IPS-20b (cell line): ENCODE results near the gene TM9SF4.

Experiments
- H3K27ac ChIP-seq: one replicate; pipeline ENCODE4 v1.5.1; 2013; ENCODE audit warnings: low read length
- H3K27me3 ChIP-seq: 2 replicates; pipeline ENCODE4 v1.6.1; 2013; ENCODE audit warnings: mild to moderate bottlenecking, low read length, inconsistent platforms; ENCODE audit not compliant: insufficient read depth
- H3K36me3 ChIP-seq: 2 replicates; pipeline ENCODE4 v1.6.1; 2013; ENCODE audit warnings: low read depth, mild to moderate bottlenecking, inconsistent platforms, low read length, moderate library complexity; ENCODE audit not compliant: insufficient read depth
- H3K4me1 ChIP-seq: 2 replicates; pipeline ENCODE4 v1.6.1; 2013; ENCODE audit warnings: mild to moderate bottlenecking, control low read depth, inconsistent platforms, low read length, moderate library complexity; ENCODE audit not compliant: insufficient read depth
- H3K4me3 ChIP-seq: 2 replicates; pipeline ENCODE4 v1.5.1; 2013; ENCODE audit warnings: mild to moderate bottlenecking, low read length, inconsistent platforms
- H3K9ac ChIP-seq: 2 replicates; pipeline ENCODE4 v1.6.1; 2013; ENCODE audit warnings: low read depth, mild to moderate bottlenecking, inconsistent platforms, low read length, moderate library complexity
- H3K9me3 ChIP-seq: 2 replicates; pipeline ENCODE4 v1.6.1; 2013; ENCODE audit warnings: mild to moderate bottlenecking, low read depth, low read length, inconsistent platforms; ENCODE audit not compliant: insufficient read depth

The TM9SF4 gene

DNA sequence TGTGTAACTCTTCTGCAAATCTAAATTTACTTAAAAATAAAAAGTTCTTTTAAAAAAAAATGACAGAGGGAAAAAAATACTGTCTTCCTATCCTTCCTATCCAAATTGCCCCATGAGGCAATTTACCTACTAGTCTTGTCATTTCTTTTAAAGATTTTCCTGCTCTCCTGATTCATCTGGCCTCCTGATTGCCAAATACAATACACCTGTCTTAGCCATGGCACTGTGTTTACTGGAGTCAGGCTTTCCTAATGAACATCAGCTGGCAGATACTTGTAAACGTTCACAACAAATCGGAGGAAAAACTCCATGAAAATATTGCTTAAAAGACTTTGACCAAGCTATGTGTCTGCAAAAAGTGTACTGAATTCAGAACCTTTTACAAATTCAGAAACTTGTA lies 21.5 kb downstream of the TM9SF4 start:
- H3K27ac ChIP-seq = no peak overlapping the region
- H3K36me3 ChIP-seq = peaks cover 27% of the 10 kb centered on the region
- H3K27me3 ChIP-seq = no peaks in the 10 kb centered on the region
- no peak overlapping the region for H3K9ac ChIP-seq
- H3K4me3 ChIP-seq = no peak overlapping the region
- H3K4me1 ChIP-seq = peaks cover 4% of the 10 kb centered on the region
- no peaks in the 10 kb centered on the region for H3K9me3 ChIP-seq

DNA sequence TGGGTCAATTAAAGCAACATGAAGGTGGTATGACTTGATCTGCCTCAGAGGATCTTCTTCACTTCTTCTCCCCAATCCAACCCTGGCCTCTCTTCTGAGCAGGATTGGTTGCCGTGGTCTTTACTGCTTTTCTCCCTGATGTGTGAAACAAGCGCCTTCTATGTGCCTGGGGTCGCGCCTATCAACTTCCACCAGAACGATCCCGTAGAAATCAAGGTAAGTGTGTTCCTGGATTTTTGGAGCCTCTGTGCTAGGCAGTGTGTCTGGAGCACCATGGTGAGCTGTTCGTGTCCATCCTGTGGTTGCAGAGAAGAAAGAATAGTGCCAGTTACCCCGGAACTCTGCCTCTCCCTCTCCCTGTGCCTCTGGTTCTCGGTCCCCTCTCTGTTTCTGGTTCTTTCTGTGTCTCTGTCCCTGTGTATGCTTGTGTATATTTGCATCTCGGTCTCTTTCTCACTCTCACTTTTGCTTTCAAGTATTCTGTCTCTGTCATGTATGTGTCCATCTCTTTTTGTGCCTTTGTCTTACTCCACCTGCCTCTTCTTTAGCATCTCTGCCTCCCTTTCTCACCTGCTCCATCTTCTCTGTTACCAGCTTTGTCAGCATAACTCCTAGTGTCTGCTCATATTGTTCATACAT lies 23.5 kb downstream of the TM9SF4 start:
- H3K9me3 ChIP-seq = no peaks in the 10 kb centered on the region
- no peaks in the 10 kb centered on the region for H3K4me1 ChIP-seq
- H3K9ac ChIP-seq = no peak overlapping the region
- no peak overlapping the region for H3K4me3 ChIP-seq
- H3K36me3 ChIP-seq = peaks cover 48% of the 10 kb centered on the region
- no peak overlapping the region for H3K27ac ChIP-seq
- H3K27me3 ChIP-seq = no peaks in the 10 kb centered on the region

DNA sequence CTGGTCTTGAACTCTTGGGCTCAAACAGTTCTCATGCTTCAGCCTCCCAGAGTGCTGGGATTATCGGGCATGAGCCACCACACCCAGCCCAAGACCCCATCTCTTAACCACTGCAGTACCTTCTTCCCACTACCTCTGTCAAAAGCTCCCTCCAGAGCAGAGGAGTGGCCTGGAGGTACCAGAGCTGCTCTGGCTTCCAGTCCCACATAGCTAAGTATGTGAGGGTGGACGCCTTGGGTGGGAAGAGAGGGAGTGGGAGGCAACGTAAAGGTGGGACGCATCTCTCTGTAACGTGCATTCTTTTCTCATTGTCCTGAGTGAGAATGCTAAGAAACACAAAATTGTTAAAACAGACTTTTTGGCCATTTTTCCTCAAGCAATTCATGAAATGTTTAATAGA lies 24.5 kb downstream of the TM9SF4 start:
- no peaks in the 10 kb centered on the region for H3K4me1 ChIP-seq
- H3K9me3 ChIP-seq = no peaks in the 10 kb centered on the region
- H3K27me3 ChIP-seq = no peaks in the 10 kb centered on the region
- H3K4me3 ChIP-seq = no peak overlapping the region
- H3K27ac ChIP-seq = no peak overlapping the region
- H3K36me3 ChIP-seq = peaks cover 56% of the 10 kb centered on the region
- no peak overlapping the region for H3K9ac ChIP-seq

DNA sequence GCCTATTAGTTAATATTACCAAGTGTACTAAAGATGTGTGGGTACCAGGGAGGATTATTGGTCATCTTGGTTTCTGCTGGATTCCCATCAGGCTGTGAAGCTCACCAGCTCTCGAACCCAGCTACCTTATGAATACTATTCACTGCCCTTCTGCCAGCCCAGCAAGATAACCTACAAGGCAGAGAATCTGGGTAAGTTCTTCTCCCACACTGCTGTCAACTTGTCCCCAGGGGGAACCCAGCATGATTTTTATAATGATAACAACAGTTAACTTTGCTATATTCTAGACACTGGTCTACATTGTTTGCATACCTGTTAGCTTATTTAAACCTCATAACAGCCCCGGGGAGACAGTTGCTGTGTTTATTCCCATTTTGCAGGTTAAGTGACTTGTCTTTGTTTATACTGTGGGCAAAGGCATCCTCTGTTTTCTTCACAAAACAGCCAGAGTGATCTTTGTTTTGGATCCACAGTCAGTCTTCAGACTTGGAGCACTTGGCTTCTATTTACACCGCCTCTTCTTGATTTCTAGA lies 26.5 kb downstream of the TM9SF4 start:
- H3K36me3 ChIP-seq = peaks cover 73% of the 10 kb centered on the region
- H3K4me1 ChIP-seq = no peaks in the 10 kb centered on the region
- H3K9ac ChIP-seq = no peak overlapping the region
- H3K27me3 ChIP-seq = no peaks in the 10 kb centered on the region
- H3K9me3 ChIP-seq = no peaks in the 10 kb centered on the region
- no peak overlapping the region for H3K27ac ChIP-seq
- H3K4me3 ChIP-seq = no peak overlapping the region

DNA sequence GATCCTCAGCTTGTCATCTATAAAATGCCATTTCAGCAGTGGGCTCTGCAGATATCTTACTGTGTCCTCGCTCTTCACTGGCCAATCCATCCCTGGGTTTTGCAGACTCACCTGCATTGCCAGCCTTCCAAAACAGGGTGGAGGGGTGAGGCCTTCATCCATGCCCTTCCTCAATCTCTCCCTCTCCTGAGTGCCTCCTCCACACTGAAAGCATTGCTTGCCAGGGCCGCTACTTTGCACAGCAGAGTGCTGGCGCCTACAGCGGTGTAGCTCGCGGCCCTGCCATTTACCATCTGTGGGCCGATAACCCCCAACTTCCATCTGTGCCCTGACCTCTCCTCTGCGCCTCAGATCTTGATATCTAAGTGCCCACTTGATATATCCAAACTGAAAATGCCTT lies 29.4 kb downstream of the TM9SF4 start:
- Histone ChIP-seq H3K27ac (no peak overlapping the region), H3K9me3 (no peaks in the 10 kb centered on the region), H3K4me3 (no peak overlapping the region), H3K9ac (no peak overlapping the region), H3K27me3 (no peaks in the 10 kb centered on the region), H3K4me1 (no peaks in the 10 kb centered on the region), H3K36me3 (peaks cover 88% of the 10 kb centered on the region)

DNA sequence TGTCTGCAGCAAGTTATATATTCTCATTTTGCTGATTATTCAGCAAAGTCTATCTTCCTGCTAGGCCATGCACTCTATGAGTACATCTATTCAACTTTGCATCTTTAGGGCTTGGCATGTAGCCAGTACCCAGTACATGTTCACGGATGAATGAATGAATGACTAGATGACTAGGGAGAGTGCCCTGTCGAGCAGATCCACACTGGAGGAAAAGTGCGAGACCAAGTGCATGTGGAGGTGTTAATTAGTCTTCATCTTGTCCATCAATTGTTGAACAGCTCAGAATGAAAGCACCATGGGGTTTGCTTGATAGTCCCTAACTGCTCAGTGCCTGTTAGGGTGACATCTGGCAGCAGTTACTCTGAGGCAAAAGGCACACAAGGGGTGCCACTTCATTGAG lies 30.4 kb downstream of the TM9SF4 start:
- H3K36me3 ChIP-seq = peaks cover 92% of the 10 kb centered on the region
- H3K27me3 ChIP-seq = no peaks in the 10 kb centered on the region
- no peak overlapping the region for H3K4me3 ChIP-seq
- H3K27ac ChIP-seq = no peak overlapping the region
- no peaks in the 10 kb centered on the region for H3K9me3 ChIP-seq
- no peak overlapping the region for H3K9ac ChIP-seq
- H3K4me1 ChIP-seq = no peaks in the 10 kb centered on the region

DNA sequence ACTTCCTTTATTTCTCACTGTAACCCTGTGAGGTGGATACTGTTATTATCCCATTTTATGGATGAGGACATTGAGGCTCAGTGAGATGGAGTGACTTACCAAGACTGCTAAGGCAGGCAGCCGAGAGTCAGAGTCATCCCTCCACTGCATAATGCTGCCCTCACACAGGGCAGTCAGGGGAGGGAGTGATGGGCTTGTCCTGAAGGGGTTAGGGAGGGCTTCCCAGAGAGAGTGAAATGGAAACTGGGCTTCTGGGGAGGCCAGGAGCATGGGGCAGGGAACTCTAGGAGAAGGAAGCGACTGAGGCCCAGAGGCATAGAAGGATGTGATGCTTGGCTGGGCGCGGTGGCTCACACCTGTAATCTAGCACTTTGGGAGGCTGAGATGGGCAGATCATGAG lies 31.1 kb downstream of the TM9SF4 start:
- peaks cover 94% of the 10 kb centered on the region for H3K36me3 ChIP-seq
- no peak overlapping the region for H3K9ac ChIP-seq
- no peaks in the 10 kb centered on the region for H3K4me1 ChIP-seq

DNA sequence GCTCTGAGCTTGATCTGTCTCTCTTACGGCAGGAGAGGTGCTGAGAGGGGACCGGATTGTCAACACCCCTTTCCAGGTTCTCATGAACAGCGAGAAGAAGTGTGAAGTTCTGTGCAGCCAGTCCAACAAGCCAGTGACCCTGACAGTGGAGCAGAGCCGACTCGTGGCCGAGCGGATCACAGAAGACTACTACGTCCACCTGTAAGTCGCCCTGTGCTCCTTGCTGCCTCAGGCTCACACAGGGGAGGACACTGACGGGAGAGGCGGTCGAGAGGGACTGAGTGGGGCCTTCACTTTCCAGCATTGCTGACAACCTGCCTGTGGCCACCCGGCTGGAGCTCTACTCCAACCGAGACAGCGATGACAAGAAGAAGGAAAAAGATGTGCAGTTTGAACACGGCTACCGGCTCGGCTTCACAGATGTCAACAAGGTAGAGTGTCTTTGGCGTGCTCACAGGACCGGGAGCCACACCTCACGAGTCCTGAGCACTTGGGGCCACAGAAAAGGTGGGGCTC lies 32.0 kb downstream of the TM9SF4 start:
- Histone ChIP-seq H3K27ac (no peak overlapping the region), H3K4me1 (no peaks in the 10 kb centered on the region), H3K36me3 (peaks cover 94% of the 10 kb centered on the region), H3K9ac (no peak overlapping the region), H3K9me3 (no peaks in the 10 kb centered on the region), H3K4me3 (no peak overlapping the region), H3K27me3 (no peaks in the 10 kb centered on the region)

More for the DNA sequence above, 31.1 kb downstream of the TM9SF4 start:
- no peak overlapping the region for H3K4me3 ChIP-seq
- H3K27me3 ChIP-seq = no peaks in the 10 kb centered on the region
- H3K27ac ChIP-seq = no peak overlapping the region
- no peaks in the 10 kb centered on the region for H3K9me3 ChIP-seq

DNA sequence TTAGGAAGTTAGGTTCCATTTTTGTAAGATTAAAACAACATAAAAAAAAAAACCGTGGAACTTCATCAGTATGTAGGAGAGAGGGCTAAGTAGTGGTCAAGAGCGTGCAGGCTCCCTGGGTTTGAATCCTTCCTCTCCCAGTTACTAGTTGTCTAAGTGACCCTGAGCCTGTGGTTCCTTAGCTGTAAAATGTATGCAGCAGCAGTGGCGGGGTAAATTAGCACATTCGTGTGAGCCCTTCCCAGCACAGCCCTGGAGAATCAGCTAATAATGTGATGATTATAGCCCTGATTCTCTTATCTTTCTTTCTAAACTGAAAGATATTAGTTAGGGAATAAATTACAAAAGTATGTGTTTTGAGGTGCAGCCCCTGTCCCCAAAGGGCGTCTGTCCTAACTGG lies 32.6 kb downstream of the TM9SF4 start:
- H3K4me1 ChIP-seq = no peaks in the 10 kb centered on the region
- peaks cover 94% of the 10 kb centered on the region for H3K36me3 ChIP-seq
- H3K9me3 ChIP-seq = no peaks in the 10 kb centered on the region
- H3K27me3 ChIP-seq = no peaks in the 10 kb centered on the region
- H3K27ac ChIP-seq = no peak overlapping the region
- H3K4me3 ChIP-seq = no peak overlapping the region
- no peak overlapping the region for H3K9ac ChIP-seq

DNA sequence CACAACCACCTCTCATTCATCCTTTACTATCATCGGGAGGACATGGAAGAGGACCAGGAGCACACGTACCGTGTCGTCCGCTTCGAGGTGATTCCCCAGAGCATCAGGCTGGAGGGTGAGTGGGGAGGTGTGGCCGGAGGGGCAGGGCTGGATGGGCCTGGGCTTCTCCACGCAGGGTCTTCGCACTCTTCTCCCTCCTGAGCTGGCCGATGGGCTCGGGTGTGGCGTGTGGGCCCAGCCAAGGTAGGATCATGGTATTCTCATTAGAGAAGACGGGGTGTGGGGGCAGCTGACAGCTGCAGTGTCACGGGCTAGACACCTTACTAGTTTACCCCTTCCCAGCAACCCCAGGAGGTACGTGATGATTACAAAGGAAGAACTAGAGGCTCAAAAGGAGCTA lies 33.5 kb downstream of the TM9SF4 start:
- no peak overlapping the region for H3K9ac ChIP-seq
- peaks cover 93% of the 10 kb centered on the region for H3K36me3 ChIP-seq
- H3K9me3 ChIP-seq = no peaks in the 10 kb centered on the region
- no peaks in the 10 kb centered on the region for H3K4me1 ChIP-seq
- H3K27me3 ChIP-seq = no peaks in the 10 kb centered on the region
- H3K4me3 ChIP-seq = no peak overlapping the region
- no peak overlapping the region for H3K27ac ChIP-seq

DNA sequence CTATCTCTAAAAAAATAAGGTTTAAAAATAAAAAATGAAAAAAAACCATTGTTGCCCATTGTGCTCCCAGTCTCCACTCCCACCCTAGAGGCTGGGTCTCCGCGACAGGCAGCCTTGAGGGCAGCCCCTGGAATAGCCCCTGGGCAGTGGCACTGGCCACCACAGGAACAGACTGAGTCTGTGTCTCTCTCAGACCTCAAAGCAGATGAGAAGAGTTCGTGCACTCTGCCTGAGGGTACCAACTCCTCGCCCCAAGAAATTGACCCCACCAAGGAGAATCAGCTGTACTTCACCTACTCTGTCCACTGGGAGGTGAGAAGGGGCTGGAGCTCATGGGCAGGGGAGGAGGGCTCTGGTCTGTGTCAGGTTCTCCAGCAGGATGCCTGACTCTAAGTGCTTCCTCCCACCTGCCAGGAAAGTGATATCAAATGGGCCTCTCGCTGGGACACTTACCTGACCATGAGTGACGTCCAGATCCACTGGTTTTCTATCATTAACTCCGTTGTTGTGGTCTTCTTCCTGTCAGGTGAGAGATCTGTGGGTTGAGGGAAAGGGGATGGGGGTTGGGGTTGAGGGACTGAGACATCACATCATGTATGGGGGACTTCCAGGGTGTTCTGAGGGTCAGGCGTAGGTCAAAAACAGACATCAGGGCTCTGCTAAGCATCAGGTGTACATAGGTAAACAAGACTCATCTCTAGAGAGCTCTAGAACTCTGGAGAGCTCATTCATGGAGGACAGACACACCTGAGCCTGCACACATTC lies 35.6 kb downstream of the TM9SF4 start:
- H3K4me3 ChIP-seq = no peak overlapping the region
- no peak overlapping the region for H3K9ac ChIP-seq
- no peaks in the 10 kb centered on the region for H3K4me1 ChIP-seq
- H3K27me3 ChIP-seq = no peaks in the 10 kb centered on the region
- peaks cover 92% of the 10 kb centered on the region for H3K36me3 ChIP-seq
- no peak overlapping the region for H3K27ac ChIP-seq
- H3K9me3 ChIP-seq = no peaks in the 10 kb centered on the region
